ENCODE data around the gene NKIRAS1. TPM values are rescaled to one million over a fixed set of nuclear protein-coding genes. Genes with fewer than 3 reads are reported as not detected.
"Not testable (repeated sequence)": the region's sequence is repeated elsewhere in the genome, so short reads cannot be mapped to it uniquely, and the experiment has no call there.

Gene NKIRAS1
- total RNA-seq, 4 donors from 2014 or later, result 3.2 to 13.8 (median 8.9) TPM

- peaks cover 0 to 15% (median 0%) of the 10 kb centered on the region in 4 donors for H3K36me3 ChIP-seq
- in situ Hi-C loops (cut with MboI; ENCODE audit: low pct_ligation_motif_present in 1 of 4, low pct_unique_long_range_greater_than_20kb in 1 of 4, low sequenced_read_pairs in 3 of 4) (no loop called here), intact Hi-C loops (cut with DNase I; ENCODE audit: low total_unique reads) (no loop called here)
- TF ChIP-seq EP300 (IDR thresholded peaks at IDR 0.05; ENCODE audit: low read depth) (no peak), POLR2A (IDR thresholded peaks at IDR 0.05) (no peak), CTCF (IDR thresholded peaks at IDR 0.05) (no peak), POLR2AphosphoS5 (IDR thresholded peaks at IDR 0.05) (no peak)
- peaks cover 4 to 32% (median 16%) of the 10 kb centered on the region in 4 donors for H3K4me1 ChIP-seq
- H3K9me3 ChIP-seq, result no peaks in the 10 kb centered on the region
- no peak overlapping the region for H3K27ac ChIP-seq
- WGBS, 2 donors (ENCODE audit: low coverage in 1 of 2), result 71 to 83% methylated on average over 3 of the region's 3 CpGs
- H3K4me3 ChIP-seq, result no peak overlapping the region
- no peak for DNase-seq
- H3K27me3 ChIP-seq, result no peaks in the 10 kb centered on the region
These were observed 4.3 kb upstream of the NKIRAS1 start for GRCh38 chr3:23921052-23921511.

- no peak overlapping the region for H3K27ac ChIP-seq
- H3K4me3 ChIP-seq, result no peak overlapping the region
- H3K4me1 ChIP-seq, result peaks cover 12 to 41% (median 25%) of the 10 kb centered on the region in 4 donors
- no peak for TF ChIP-seq POLR2AphosphoS5 (IDR thresholded peaks at IDR 0.05)
- no peak for TF ChIP-seq CTCF (IDR thresholded peaks at IDR 0.05)
- no peak for TF ChIP-seq POLR2A (IDR thresholded peaks at IDR 0.05)
- TF ChIP-seq EP300 (IDR thresholded peaks at IDR 0.05; ENCODE audit: low read depth), result no peak
- H3K27me3 ChIP-seq, result no peaks in the 10 kb centered on the region
- intact Hi-C loops (cut with DNase I; ENCODE audit: low total_unique reads), result no loop called here
- H3K9me3 ChIP-seq, result no peaks in the 10 kb centered on the region
- H3K36me3 ChIP-seq, result peaks cover 0 to 15% (median 0%) of the 10 kb centered on the region in 4 donors
- in situ Hi-C loops (cut with MboI; ENCODE audit: low pct_ligation_motif_present in 1 of 4, low pct_unique_long_range_greater_than_20kb in 1 of 4, low sequenced_read_pairs in 3 of 4), result no loop called here
- no peak for DNase-seq
- 50 to 81% methylated on average over 1 to 5 of the region's 5 CpGs for WGBS, 2 donors (ENCODE audit: low coverage in 1 of 2)
These were observed 3.4 kb upstream of the NKIRAS1 start for GRCh38 chr3:23920151-23920655.

GRCh38 chr3:23919628-23920027 is 2.8 kb upstream of the NKIRAS1 start:
- no peaks in the 10 kb centered on the region for H3K9me3 ChIP-seq
- no peak for DNase-seq
- no peak overlapping the region for H3K4me3 ChIP-seq
- intact Hi-C loops (cut with DNase I; ENCODE audit: low total_unique reads) (no loop called here), in situ Hi-C loops (cut with MboI; ENCODE audit: low pct_ligation_motif_present in 1 of 4, low pct_unique_long_range_greater_than_20kb in 1 of 4, low sequenced_read_pairs in 3 of 4) (no loop called here)
- TF ChIP-seq CTCF (IDR thresholded peaks at IDR 0.05) (no peak), EP300 (IDR thresholded peaks at IDR 0.05; ENCODE audit: low read depth) (no peak), POLR2A (IDR thresholded peaks at IDR 0.05) (no peak), POLR2AphosphoS5 (IDR thresholded peaks at IDR 0.05) (no peak)
- H3K4me1 ChIP-seq, result peaks cover 12 to 47% (median 25%) of the 10 kb centered on the region in 4 donors
- H3K36me3 ChIP-seq, result peaks cover 0 to 15% (median 0%) of the 10 kb centered on the region in 4 donors
- no peaks in the 10 kb centered on the region for H3K27me3 ChIP-seq
- H3K27ac ChIP-seq, result no peak overlapping the region
- 53 to 58% methylated on average over 2 of the region's 2 CpGs for WGBS, 2 donors (ENCODE audit: low coverage in 1 of 2)

- in situ Hi-C loops (cut with MboI; ENCODE audit: low pct_ligation_motif_present in 1 of 4, low pct_unique_long_range_greater_than_20kb in 1 of 4, low sequenced_read_pairs in 3 of 4), result not testable (repeated sequence)
- H3K36me3 ChIP-seq, result peaks cover 0 to 15% (median 0%) of the 10 kb centered on the region in 4 donors
These were observed 1.5 kb upstream of the NKIRAS1 start for GRCh38 chr3:23918331-23918730.

GRCh38 chr3:23917679-23918303 is 1.0 kb upstream of the NKIRAS1 start:
- intact Hi-C loops (cut with DNase I; ENCODE audit: low total_unique reads); H3K27me3 ChIP-seq; H3K9me3 ChIP-seq; in situ Hi-C loops (cut with MboI; ENCODE audit: low pct_ligation_motif_present in 1 of 4, low pct_unique_long_range_greater_than_20kb in 1 of 4, low sequenced_read_pairs in 3 of 4): not testable (repeated sequence)
- H3K4me3 ChIP-seq, result peak overlapping the region; percentile 70 to 97 (median 75)
- peaks cover 0 to 15% (median 0%) of the 10 kb centered on the region in 4 donors for H3K36me3 ChIP-seq
- DNase-seq, result peak; percentile 75
- 0 to 1% methylated on average over 1 to 20 of the region's 21 CpGs for WGBS, 2 donors (ENCODE audit: low coverage in 1 of 2)
- H3K4me1 ChIP-seq, result peaks cover 12 to 55% (median 25%) of the 10 kb centered on the region in 4 donors
- H3K27ac ChIP-seq, result peak overlapping the region; percentile 93 to 97 (median 94)

More at GRCh38 chr3:23918331-23918730, 1.5 kb upstream of the NKIRAS1 start:
- intact Hi-C loops (cut with DNase I; ENCODE audit: low total_unique reads); DNase-seq; H3K9me3 ChIP-seq; H3K27me3 ChIP-seq: not testable (repeated sequence)
- Histone ChIP-seq H3K27ac (peak overlapping the region; percentile 93 to 97 (median 94)), H3K4me1 (peaks cover 12 to 55% (median 25%) of the 10 kb centered on the region in 4 donors), H3K4me3 (peak overlapping the region; percentile 70 to 97 (median 75))
- 12 to 18% methylated on average over 7 to 12 of the region's 12 CpGs for WGBS, 2 donors (ENCODE audit: low coverage in 1 of 2)

Data from transverse colon (tissue), 4 donors.